Ovary (tissue), 3 donors: ENCODE measurements around the gene GPSM1.

Source experiments
- CTCF ChIP-seq, 3 donors: fragments of 450-650 bp in 2 of 3; fragments of 200-600 bp in 1 of 3; IDR thresholded peaks; one replicate each; pipeline versions ENCODE4 v1.5.1 to v1.8.0; 2016 to 2022; ENCODE audit warnings: antibody characterized with exemption in 3 of 3, mild to moderate bottlenecking in 1 of 3
- EP300 ChIP-seq: sonication (generic); formaldehyde crosslinking; IDR thresholded peaks from one replicate; pipeline ENCODE4 v1.6.1; 2017; ENCODE audit warnings: antibody characterized with exemption
- POLR2A ChIP-seq: fragments of 450-650 bp; IDR thresholded peaks from one replicate; pipeline ENCODE4 v1.6.1; 2017; ENCODE audit warnings: antibody characterized with exemption, mild to moderate bottlenecking, moderate library complexity
- donor health status: DM: no; HTN: no; CAD: no.

DNA sequence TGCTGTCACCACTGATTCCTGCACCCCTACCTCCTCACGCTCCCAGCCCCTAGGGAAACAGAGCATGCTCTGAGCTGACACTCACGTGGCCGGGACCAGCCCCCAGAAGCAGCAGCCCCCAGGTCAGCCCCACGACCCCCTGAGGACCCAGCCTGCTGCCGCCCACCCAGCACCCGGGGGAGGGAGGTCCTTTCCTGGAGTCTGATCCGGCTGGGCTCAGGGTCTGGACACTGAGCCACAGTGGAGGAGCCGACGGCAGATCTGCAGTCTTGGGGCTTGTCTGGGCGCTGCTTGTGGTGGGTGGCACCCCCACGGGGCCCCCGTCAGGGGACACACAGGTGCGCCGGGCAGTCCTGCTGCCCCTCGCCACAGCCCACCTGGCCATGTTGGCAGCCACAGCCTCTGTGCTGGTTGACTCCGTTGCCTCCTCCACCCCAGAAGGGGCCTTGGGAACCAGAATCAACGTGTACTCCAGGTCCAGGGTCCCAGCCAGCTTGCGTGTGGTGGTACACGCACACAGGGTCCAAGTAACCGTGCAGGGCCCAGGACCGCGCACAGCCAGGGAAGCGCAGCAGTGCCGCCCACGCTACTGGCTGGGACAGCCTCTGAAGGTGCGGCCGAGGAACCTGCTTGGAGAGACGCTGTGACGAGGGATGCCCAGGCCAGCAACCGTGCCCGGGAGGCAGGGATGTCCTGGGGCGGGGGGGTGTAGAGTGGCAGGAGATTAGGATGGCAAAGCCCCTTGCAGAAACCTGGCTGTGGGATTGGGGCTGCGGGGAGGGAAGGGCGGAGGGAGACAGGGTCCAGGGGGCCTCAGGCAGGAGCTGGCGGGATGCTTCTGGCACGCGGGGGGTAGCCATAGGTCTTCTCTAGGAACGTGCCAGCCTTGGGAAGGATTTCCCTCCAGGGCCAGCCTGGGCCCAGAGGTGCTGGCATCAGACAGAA is 32.7 kb downstream of the GPSM1 start:
- TF ChIP-seq CTCF (IDR thresholded peaks at IDR 0.05) (no peak), POLR2A (no peak), EP300 (no peak)
